Activated T-cell treated with anti-CD3 and anti-CD28 coated beads for 24 hours (primary cell): ENCODE measurements around the gene EEF1A2.
A peak's percentile ranks its signal among the peaks of the same experiment; 100 is the strongest.

Source experiments
- DNase-seq: peaks from one replicate; pipeline ENCODE4 v3.0.0-alpha.2; 2020; ENCODE audit warnings: low read depth

EEF1A2 gene

GRCh38 chr20:63499338-63499969 is 571 bp upstream of the EEF1A2 start:
- no peak for DNase-seq

- no peak for DNase-seq
Observed at GRCh38 chr20:63497946-63498935, 642 bp downstream of the EEF1A2 start.

GRCh38 chr20:63497138-63497945 is 1.5 kb downstream of the EEF1A2 start:
- DNase-seq, result no peak

- no peak for DNase-seq
Observed at GRCh38 chr20:63496596-63497120, 2.2 kb downstream of the EEF1A2 start.

GRCh38 chr20:63495741-63496595 is 2.9 kb downstream of the EEF1A2 start:
- peak; percentile 61 for DNase-seq

GRCh38 chr20:63495167-63495720 is 3.6 kb downstream of the EEF1A2 start:
- DNase-seq, result no peak

GRCh38 chr20:63494420-63495166 is 4.3 kb downstream of the EEF1A2 start:
- no peak for DNase-seq

GRCh38 chr20:63494084-63494419 is 4.8 kb downstream of the EEF1A2 start:
- DNase-seq, result no peak

GRCh38 chr20:63493563-63494020 is 5.3 kb downstream of the EEF1A2 start:
- no peak for DNase-seq

- DNase-seq, result no peak
Observed at GRCh38 chr20:63492982-63493381, 5.9 kb downstream of the EEF1A2 start.

- no peak for DNase-seq
Observed at GRCh38 chr20:63492518-63492917, 6.4 kb downstream of the EEF1A2 start.

- DNase-seq, result no peak
Observed at GRCh38 chr20:63491635-63492230, 7.2 kb downstream of the EEF1A2 start.

GRCh38 chr20:63491078-63491477 is 7.8 kb downstream of the EEF1A2 start:
- DNase-seq, result no peak

GRCh38 chr20:63490416-63490815 is 8.5 kb downstream of the EEF1A2 start:
- no peak for DNase-seq

GRCh38 chr20:63488315-63489251 is 10.3 kb downstream of the EEF1A2 start:
- no peak for DNase-seq

GRCh38 chr20:63487781-63488241 is 11.1 kb downstream of the EEF1A2 start:
- DNase-seq, result no peak

GRCh38 chr20:63487116-63487764 is 11.6 kb downstream of the EEF1A2 start:
- no peak for DNase-seq

GRCh38 chr20:63486300-63486855 is 12.5 kb downstream of the EEF1A2 start:
- no peak for DNase-seq
